Gastroesophageal sphincter (tissue), 2 donors: ENCODE data around the gene GMDS.

ENCODE experiments used
- EP300 ChIP-seq: sonication (generic); formaldehyde crosslinking; IDR thresholded peaks from one replicate; pipeline ENCODE4 v1.6.1; 2017; ENCODE audit warnings: antibody characterized with exemption, mild to moderate bottlenecking
- POLR2A ChIP-seq, 2 donors: fragments of 450-650 bp; IDR thresholded peaks; one replicate each; pipeline ENCODE4 v1.6.1; 2017; ENCODE audit warnings: antibody characterized with exemption in 2 of 2, mild to moderate bottlenecking in 2 of 2, moderate library complexity in 1 of 2

- no peak for TF ChIP-seq EP300
- no peak for TF ChIP-seq POLR2A (IDR thresholded peaks at IDR 0.05)
Observed at GRCh38 chr6:1766654-1767053, 478.8 kb downstream of the GMDS start.
